Smooth muscle cell of the brain vasculature (primary cell): ENCODE measurements around the gene FAM110A.
"Not testable (repeated sequence)": the region's sequence is repeated elsewhere in the genome, so short reads cannot be mapped to it uniquely, and the experiment has no call there.

Source experiments
- DNase-seq: peaks from one replicate; pipeline ENCODE4 v3.0.0-alpha.2; 2012; ENCODE audit warnings: low read depth, low spot score

FAM110A gene

GRCh38 chr20:833450-834150, at the start of gene FAM110A:
Gene FAM110A (plus strand): TSS chr20:833715. CDS start chr20:844805, 11,090 bp downstream.
- peak; percentile 79 for DNase-seq

- DNase-seq, result no peak
Measured at GRCh38 chr20:787825-788224, 45.7 kb upstream of the FAM110A start.

- no peak for DNase-seq
Measured at GRCh38 chr20:791056-791455, 42.5 kb upstream of the FAM110A start.

GRCh38 chr20:792248-792647, 41.3 kb upstream of the FAM110A start:
- no peak for DNase-seq

GRCh38 chr20:796921-797320, 36.6 kb upstream of the FAM110A start:
- DNase-seq, result no peak

GRCh38 chr20:798746-799145, 34.8 kb upstream of the FAM110A start:
- not testable (repeated sequence) for DNase-seq

- not testable (repeated sequence) for DNase-seq
Measured at GRCh38 chr20:800026-800425, 33.5 kb upstream of the FAM110A start.

GRCh38 chr20:801678-802077, 31.8 kb upstream of the FAM110A start:
- no peak for DNase-seq

GRCh38 chr20:805713-806112, 27.8 kb upstream of the FAM110A start:
- DNase-seq, result no peak

GRCh38 chr20:811776-812434, 21.6 kb upstream of the FAM110A start:
- not testable (repeated sequence) for DNase-seq

GRCh38 chr20:812435-812814, 21.1 kb upstream of the FAM110A start:
- not testable (repeated sequence) for DNase-seq

GRCh38 chr20:813390-813789, 20.1 kb upstream of the FAM110A start:
- DNase-seq, result no peak

- no peak for DNase-seq
Measured at GRCh38 chr20:815226-815625, 18.3 kb upstream of the FAM110A start.

- no peak for DNase-seq
Measured at GRCh38 chr20:815914-816606, 17.5 kb upstream of the FAM110A start.

GRCh38 chr20:818001-818664, 15.4 kb upstream of the FAM110A start:
- DNase-seq, result no peak

GRCh38 chr20:819680-820322, 13.7 kb upstream of the FAM110A start:
- no peak for DNase-seq

GRCh38 chr20:820323-820953, 13.1 kb upstream of the FAM110A start:
- no peak for DNase-seq

GRCh38 chr20:821046-821730, 12.3 kb upstream of the FAM110A start:
- DNase-seq, result no peak

- DNase-seq, result no peak
Measured at GRCh38 chr20:821731-822065, 11.8 kb upstream of the FAM110A start.

GRCh38 chr20:822651-823573, 10.6 kb upstream of the FAM110A start:
- no peak for DNase-seq
